PFSK-1 (cell line): Measurements from ENCODE around the gene SUFU.

Experiments
- POLR2AphosphoS5 ChIP-seq: IDR thresholded peaks from 2 replicates; pipeline ENCODE4 v1.6.1; 2012; ENCODE audit warnings: low read depth, mild to moderate bottlenecking, control low read depth, low read length, moderate library complexity
- REST ChIP-seq, 2 experiments: IDR thresholded peaks; 2 replicates each; pipeline versions ENCODE4 v1.6.1 to v1.8.0; 2011 to 2012; ENCODE audit warnings: low read depth in 2 of 2, low read length in 2 of 2, control low read depth in 1 of 2, inconsistent platforms in 1 of 2, mild to moderate bottlenecking in 1 of 2, moderate library complexity in 1 of 2; ENCODE audit not compliant: insufficient read depth in 1 of 2
- SIN3A ChIP-seq: IDR thresholded peaks from 2 replicates; pipeline ENCODE4 v1.6.1; 2012; ENCODE audit warnings: mild to moderate bottlenecking, low read length, moderate library complexity, borderline replicate concordance; ENCODE audit not compliant: insufficient read depth
- TAF1 ChIP-seq: IDR thresholded peaks from 2 replicates; pipeline ENCODE4 v1.6.1; 2012; ENCODE audit warnings: low read length, control low read depth, borderline replicate concordance; ENCODE audit not compliant: insufficient read depth

- no peak for TF ChIP-seq SIN3A
- TF ChIP-seq POLR2AphosphoS5 = no peak
- no peak for TF ChIP-seq TAF1
- no peak for TF ChIP-seq REST (IDR thresholded peaks at IDR 0.05; ENCODE audit: insufficient read depth in 1 of 2, low read depth in 2 of 2, low read length in 2 of 2)
Observed at GRCh38 chr10:102624751-102625645, 121.2 kb downstream of the SUFU start.
